NCI-H1417 treated with DMSO at 0.1 percent for 48 hours (cell line): Measurements from ENCODE around the gene PARVB.
"Not testable (repeated sequence)": the region's sequence is repeated elsewhere in the genome, so short reads cannot be mapped to it uniquely, and the experiment has no call there.

ENCODE experiments used
- DNase-seq: peaks from one replicate; lab custom pipeline; 2025; lab: John Stamatoyannopoulos, UW

Gene PARVB

DNA sequence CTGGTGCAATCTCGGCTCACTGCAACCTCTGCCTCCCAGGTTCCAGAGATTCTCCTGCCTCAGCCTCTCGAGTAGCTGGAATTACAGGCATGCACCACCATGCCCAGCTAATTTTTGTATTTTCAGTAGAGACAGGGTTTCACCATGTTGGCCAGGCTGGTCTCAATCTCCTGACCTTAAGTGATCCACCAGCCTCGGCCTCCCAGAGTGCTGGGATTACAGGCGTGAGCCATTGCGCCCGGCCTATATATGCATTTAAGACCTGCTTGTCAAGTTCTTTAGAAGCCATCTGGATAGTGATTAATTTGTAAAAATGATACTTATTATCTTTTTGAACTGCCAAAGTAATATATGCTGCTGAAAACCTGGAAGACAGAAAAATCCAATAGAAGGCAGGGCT, 86.6 kb downstream of the PARVB start:
- not testable (repeated sequence) for DNase-seq

DNA sequence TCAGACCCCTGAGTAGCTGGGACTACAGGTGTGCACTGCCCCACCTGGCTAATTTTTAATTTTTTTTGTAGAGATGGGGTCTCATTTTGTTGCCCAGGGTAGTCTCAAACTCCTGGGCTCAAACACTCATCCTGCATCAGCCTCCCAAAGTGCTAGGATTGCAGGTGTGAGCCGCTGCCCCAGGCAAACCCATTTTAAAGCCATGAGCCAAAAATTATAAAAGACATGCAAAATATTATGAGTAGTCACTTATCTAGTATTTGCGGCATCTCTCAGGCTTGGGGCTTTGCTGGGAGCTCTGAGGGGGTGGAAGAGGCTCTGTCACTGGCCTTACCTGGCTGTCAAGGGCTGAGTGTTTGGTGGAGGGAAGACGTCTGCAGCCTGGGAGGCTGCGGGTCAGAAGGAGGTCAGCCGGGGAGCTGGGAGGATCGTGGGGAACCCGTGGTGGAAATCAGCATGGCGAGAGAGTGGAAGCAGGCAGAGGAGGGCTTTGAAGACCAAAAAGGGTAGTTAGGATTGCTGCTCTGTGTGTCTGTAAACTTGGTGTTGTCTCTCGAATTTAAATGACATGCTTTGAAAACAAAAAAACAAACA, 87.6 kb downstream of the PARVB start:
- no peak for DNase-seq

DNA sequence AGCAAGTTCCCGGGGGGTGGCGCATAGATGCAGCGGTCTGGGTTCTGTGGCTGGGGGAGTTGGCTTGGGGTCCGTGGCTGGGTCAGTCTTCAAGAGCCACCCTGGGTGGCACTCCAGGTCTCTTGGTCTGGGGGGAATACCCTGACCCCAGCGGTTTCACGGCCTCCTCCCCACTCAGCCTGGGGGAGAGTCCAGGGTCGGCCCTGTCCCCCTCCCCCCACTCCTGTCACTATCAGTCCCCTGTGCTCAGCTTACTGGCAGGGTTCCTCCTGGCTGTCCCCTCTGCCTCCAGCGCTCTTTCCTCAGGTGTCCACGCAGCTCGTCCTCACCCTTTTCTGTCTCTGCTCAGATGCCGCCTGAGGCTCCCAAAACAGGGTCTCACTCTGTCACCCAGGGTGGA, 88.1 kb downstream of the PARVB start:
- no peak for DNase-seq

DNA sequence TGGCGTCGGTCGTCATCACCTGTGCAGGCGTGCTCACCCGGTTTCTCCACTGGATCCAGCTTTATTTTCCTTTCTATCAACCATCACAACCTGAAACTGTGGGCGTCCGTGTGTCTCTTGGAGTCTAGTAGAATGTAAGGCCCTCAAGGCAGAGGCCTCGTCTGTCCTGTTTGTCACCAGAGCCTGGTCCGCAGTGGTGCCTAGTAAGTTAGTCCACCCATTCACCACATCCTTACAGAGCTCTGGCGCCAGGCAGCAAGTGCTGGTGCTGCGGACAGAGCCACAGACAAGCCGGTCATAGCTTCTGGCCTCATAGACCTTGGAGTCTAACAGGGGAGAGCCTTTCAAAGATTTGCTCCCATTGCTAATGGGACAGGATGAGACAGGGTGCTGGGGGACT, 92.2 kb downstream of the PARVB start:
- DNase-seq: no peak

DNA sequence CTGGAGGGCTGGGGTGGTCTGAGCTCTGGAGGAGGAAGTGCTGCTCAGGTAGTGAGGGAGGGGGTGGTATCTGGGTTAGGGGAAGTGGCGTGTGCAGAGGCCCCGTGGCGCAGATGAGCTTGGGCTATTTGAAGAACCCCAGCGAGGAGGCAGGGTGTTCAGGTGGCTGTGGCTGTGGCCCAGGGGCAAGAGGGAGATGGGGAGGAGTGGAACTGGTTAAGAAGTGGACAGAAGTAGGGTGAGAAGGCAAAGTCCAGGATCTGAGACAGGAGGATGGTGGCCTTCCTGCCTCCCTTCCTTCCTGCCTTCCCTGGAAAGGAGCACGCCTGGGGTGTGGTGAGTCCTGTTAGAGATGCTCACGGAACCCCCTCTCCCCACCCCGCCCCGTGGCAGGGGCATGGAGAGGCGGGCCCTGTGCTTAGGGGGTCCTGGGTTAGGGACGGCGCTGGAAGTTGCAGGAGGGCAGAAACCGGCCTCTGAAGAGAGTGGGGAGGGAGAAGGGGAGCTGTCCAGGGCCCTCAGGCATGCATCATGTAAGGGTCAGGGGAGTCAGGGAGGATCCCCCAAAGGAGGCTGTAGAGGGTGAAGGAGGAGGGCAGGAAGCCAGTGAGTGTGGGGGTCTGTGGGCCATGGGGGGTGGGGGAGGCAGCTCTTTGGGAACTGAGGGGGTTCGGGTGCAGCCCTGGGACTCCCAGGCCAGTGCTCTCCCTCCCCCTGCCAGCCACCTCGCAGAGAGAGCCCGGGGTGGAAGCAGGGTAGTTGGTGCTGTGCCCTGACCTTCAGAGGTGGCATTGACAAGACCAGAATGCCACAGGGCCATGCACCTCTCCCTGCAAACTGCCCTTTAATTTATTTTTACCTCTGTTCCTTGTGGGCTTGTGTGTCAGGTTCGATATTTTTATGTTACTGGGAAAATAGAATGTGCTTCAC, 92.9 kb downstream of the PARVB start:
- DNase-seq: no peak

DNA sequence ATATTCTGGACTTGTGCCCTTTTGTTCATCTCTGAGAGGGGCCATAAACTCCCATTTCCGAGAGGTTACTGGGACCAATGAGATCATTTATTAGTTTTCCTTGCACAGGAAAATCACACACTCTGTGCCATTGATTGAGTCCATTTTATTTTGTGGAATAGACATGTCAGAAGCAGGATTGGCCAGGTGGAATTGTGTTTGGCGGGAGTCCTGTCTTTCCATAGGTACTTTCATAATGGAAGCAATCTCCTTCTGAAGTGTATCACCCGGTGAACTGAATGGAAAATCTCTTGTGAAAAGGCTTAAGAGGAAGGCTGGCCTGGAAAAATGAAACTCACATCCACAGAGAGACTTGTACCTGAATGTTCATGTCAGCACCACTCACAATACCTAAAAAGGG, 93.6 kb downstream of the PARVB start:
- no peak for DNase-seq

DNA sequence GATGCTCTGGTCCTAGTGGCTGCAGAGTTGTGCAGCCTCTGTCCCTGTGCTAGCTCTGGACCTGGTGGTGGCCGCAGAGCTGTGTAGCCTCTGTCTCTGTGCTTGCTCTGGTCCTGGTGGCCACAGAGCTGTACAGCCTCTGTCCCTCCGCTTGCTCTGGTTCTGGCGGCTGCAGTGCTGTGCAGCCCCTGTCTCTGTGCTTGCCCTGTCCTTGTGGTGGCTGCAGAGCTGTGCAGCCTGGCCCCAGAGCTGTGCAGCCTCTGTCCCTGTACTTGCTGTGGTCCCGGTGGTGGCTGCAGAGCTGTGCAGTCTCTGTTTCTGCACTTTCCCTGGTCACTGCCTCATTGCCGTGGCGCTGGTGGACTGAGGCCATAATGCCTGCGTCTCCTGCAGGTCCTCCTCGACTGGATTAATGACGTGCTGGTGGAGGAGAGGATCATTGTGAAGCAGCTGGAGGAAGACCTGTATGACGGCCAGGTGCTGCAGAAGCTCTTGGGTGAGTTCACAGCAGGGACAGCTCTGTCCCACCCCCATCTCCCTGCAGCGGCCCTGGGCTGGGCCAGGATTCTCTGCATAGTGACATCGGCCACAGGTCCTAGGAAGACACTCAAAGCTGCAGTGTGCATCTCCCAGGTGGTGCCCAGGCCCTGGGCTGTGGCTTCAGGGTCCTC, 94.7 kb downstream of the PARVB start:
- no peak for DNase-seq

DNA sequence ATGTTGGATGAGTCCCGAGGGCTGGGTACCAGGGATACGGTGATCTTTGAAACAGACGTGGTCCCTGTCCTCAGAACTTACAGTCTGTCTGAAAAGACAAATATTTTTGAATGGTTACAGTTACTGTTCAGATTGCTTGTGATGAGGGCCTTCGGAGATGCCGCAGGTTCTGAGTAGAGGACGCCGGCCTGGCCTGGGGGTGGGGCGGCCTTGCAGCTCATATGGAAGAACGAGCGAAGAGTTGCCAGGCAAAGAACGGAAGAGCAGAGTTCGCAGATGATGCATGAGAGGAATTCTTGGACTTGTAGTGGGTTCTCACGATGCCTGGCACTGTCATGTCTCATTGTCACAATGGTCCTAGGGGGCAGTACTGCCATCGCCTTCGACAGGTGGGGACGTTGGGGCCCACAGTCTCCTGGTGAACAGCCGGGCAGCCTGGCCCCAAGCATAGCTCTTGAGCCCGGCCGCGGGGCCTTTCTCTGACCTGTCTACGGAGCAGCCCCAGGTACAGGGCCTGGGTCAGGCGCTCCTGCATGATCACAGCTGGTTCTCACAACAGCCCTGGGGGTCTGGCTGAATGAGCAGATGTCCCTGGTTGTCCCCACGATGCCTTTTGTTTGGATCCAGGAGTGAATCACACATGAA, 95.7 kb downstream of the PARVB start:
- no peak for DNase-seq

DNA sequence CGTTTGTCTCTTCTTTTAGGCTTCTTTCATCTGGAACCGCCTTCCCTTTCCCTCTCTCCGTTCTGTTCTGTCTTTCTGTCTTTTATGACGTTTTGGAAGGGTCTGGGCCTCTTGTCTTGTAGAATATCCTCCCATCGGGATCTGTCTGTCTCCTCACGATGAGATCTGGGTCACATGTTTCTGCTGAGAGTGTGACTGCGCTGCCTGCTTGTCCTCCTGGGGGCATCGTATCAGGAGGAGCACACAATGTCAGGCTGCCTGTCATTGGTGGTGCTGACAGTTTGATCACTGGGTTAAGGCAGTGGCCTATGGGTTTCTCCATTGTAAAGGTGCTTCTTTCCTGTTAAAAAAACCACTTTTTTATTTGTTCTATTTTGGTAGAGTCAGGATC, 96.2 kb downstream of the PARVB start:
- no peak for DNase-seq

DNA sequence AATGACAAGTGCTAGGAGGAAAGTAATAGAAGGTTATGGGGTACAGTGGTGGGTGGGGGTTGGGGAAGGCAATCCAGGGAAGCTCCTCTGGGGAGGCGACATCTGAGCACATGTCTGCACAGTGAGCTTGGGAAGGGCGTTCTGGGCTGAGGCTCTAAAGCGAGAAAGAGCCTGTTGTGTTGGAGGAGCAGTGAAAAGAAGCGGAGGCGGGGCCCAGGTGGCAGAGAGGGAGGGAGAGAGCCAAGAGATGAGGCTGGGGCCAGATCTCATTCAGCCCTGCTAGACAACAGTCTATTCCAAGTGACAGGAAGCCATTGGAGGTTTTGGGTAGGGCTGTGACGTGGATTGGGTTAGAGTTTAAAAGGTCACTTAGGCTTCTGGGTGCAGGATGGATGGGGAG, 101.3 kb downstream of the PARVB start:
- DNase-seq: no peak

DNA sequence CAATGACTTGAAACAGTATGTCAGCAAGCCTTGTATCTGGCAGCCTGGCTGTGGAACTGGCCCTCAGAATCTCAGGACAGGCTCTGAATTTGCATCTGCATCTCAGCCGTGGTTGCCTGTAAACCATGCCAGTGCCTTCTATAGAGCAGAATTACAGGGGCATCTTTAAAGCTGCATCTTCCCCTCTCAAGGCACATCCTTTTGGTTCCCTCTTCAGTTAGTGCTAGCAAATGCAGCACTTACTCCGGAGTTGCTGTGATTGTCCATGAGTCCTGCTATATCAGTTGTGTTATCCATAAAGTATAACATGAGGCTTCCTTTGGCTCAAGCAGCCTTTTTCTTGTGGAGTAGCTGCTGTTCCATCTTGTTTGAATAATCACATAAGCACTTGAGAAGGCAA, 102.7 kb downstream of the PARVB start:
- no peak for DNase-seq

DNA sequence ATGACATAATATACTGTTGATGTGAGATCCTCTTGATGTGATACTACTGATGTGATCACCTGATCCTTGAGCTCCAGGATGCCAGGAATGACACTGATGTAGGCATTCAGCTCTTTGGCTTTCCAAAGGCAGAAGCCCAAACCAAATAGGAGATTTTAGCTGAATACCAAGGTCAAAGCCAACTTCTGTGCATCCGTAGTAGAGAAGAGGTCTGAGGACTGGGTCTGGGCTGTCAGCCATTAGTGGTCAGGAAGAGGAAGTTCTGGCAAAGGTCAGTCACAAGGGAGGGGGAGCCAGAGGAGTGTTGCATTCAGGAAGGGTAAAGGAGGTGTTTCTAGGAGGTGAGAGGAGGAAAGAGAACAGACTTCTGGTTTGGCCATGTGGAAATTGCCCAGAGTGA, 103.3 kb downstream of the PARVB start:
- no peak for DNase-seq

DNA sequence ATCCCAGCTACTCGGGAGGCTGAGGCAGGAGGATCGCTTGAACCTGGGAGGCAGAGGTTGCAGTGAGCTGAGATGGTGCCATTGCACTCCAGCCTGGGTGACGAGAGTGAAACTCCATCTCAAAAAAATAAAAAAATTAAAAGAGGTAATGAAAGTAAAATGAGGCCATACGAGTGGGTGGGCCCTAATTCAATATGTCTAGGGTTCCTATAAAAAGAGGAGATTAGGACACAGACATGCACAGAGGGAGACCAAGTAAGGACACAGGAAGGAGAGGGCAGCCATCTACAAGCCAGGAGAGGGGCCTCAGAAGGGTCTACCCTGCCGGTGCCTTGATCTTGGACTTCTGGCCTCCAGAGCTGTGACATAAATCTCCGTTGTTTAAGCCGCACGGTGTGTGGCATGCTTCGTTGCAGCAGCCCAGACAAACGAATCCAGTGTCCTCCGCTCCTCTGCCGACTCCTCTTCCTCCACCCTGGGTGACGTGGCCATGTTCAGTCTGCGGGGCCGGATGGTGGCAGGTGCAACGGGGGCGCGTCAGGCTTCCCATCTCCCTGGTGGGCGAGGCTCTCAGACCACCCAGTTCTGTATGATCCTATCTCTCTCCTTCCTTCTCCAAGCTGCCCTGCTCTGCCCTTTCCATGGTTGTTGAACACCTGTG, 105.0 kb downstream of the PARVB start:
- no peak for DNase-seq

DNA sequence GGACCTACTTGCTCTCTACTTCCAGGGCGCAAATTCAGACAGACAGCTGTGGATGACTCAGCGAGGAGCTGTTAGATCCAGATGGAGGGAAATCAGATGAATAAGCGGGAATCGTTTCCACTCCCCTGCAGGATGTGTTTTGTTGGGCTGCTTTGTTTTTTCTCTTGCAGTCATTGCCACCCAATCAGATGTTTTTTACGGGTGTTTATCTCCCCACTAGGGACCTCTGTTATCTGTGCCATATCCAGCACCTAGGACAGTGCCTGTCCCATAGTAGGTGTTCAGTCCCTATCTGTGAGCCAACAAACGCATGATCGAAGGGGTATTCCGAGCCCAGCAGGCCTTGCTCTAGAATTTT, 105.5 kb downstream of the PARVB start:
- no peak for DNase-seq

DNA sequence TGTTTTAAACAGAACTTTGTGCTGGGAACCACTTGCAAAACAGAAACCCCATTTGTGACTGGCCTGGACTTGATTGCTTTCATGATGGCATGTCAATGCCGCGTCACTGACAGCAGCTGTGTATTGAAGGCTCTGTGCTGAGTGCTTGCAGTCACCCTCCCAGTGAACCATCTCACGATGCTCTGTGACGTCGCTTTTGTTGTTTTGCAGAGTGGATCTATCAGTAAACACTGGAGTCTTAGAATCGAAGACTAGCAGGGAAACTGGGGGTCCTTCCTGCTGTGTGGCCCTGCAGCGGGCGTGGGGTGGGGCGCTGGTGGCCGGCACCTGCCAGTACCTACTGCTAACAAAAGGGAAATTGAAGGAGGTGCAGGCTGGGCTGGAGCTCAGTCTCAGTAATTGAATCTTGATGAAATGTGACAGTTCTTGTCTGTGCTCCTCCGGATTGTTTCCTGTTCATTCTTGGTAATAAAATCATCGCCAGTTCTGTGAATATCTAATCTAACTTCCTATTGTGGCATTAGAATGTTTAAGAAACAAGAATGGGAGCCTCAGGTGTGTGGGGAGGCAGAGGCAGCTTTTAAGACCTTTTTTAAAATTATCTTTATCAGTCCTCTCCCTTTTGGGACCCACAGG, 106.1 kb downstream of the PARVB start:
- no peak for DNase-seq

DNA sequence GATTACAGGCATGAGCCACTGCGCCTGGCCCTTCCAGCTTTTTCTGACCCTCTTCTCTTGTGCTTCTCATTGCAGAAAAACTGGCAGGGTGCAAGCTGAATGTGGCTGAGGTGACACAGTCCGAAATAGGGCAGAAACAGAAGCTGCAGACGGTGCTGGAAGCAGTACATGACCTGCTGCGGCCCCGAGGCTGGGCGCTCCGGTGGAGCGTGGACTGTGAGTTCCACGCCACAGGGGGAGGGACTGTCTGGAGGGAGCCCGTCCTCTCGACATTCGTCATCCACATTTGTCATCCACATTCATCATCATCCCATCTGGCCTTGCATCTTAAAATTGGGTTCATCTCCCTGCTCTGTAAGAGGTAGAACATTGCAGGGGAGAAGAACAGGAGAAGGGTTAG, 107.3 kb downstream of the PARVB start:
- no peak for DNase-seq

DNA sequence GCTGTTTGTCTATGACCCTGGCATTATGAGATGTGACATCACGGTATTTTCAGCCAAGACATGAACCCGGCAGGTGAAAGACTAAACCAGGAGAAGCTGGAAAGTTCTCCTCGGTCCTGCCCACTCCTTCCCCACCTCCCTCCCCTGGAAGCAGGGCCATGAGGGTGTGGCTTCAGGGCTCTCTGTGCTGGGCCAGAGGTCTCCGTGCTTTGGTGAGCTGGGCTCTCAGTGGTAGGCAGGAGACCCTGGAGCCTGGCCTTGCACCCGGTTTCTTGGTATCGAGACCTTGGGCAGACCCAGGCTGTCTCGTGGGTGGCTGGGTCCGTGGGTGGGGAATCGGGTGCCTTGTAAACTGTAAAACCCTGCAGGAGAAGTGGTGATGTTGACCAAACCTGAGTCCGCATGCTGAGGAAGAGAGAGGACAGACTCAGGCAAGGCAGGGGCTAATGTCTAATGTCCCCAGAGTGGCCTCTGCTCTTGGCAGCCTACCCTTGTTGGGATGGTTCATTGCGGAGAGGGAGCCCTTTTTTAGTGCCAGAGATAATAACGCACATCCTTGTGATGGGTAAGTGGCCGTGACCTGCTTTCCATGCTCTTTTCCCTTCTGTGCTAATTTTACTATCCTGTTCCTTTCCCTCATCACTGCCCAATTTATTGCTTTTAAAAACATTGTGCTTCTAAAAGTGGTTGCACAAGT, 108.0 kb downstream of the PARVB start:
- DNase-seq: no peak

DNA sequence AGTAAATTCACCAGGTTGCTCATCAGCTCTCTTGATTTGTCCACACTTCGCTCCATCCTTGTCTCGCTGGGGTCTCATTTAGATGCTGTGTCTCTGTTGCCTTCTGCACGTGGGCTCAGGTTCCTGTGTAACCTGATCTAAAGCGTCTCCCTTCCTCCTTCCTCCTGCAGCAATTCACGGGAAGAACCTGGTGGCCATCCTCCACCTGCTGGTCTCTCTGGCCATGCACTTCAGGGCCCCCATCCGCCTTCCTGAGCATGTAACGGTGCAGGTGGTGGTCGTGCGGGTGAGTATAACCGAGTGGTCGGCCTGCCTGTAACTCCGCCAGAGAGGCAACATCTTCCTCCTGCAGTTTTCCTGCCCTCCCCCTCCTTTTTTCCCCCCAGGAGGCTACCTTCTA, 108.6 kb downstream of the PARVB start:
- DNase-seq: no peak

DNA sequence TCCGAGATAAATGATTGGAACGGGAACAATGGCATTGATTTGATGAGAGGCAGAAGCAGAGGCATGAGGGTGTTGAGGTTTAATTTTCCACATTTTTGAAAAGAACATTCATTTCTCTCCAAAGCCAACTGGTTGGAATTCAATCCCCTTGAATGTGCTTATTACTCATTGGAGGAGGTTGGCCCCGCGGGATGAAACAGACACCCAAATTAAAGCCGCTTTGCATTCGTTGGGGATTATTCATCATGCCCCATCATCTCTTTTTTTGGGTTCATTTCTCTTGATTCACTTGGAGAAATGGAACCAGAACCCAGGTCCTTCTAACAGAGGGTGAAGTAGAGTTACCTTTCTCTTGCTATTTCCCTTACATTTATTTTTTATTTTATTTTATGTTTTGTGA, 109.1 kb downstream of the PARVB start:
- DNase-seq: no peak

DNA sequence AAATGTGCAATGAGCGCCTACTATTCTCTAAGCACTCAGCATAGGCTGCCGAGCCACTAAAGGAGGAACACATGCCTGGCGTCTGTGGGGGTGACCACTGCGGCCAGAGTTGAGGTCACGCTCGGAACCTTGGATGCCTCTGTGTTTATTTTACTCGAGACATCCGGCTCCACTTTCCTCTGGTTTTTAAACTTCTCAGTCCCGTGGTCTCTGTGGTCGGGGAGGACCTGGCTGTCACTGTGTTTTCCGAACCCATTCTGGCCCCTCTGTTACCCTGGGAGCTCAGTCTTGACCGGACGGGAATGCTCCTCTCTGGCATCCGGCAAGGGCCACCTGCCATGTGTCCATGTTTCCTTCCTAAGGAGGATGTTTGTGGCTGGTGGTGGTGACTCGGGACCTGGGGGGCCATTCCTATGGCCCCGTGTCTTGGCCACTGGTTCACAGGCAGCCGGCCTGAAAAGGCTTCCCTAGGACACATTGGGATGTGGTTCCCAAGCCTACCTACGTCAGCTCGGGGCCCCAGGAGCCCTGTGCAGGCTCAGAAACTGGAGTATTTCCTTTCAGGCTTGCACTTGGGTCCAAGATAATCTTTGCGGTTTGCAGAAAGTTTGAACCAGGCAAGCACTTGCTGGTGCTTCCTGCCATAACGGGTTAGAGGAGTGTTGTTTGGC, 109.9 kb downstream of the PARVB start:
- DNase-seq: no peak

DNA sequence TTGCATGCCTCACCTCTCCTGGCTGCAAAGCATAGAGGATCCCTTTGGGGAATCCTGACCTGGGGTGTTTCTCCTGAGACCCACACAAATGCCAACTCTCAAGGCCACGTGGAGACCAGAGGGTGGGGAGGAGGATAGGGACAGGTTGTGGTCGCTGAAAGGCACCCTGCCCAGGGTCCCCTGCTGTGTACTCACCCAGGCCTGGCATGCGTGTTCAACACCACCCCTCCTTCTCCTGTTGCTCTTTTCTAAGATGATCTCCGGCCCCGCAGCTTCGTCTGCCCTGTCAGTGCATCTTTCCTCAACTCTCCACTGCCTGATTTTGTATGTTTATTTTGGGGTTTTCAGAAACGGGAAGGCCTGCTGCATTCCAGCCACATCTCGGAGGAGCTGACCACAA, 112.0 kb downstream of the PARVB start:
- no peak for DNase-seq
